ENCODE measurements around the gene NFE2L2. TPM values are rescaled to one million over a fixed set of nuclear protein-coding genes. Genes with fewer than 3 reads are reported as not detected.
"Not testable (repeated sequence)": the region's sequence is repeated elsewhere in the genome, so short reads cannot be mapped to it uniquely, and the experiment has no call there.

The NFE2L2 gene
- 58.4 and 60.0 TPM in 2 replicates for total RNA-seq (2014; rRNA removed; shearing (Covaris generic))

GRCh38 chr2:177264693-177265587 is at the start of gene NFE2L2:
NFE2L2 (minus strand) TSS chr2:177264727; CDS start chr2:177264576, 151 bp downstream.
- peak; percentile 92 for DNase-seq (ENCODE audit: low read depth)

GRCh38 chr2:177314194-177314593 is 49.7 kb upstream of the NFE2L2 start:
- peak; percentile 59 for DNase-seq (ENCODE audit: low read depth)

- no peak for DNase-seq (ENCODE audit: low read depth)
These were observed 48.7 kb upstream of the NFE2L2 start for GRCh38 chr2:177313162-177313781.

DNA sequence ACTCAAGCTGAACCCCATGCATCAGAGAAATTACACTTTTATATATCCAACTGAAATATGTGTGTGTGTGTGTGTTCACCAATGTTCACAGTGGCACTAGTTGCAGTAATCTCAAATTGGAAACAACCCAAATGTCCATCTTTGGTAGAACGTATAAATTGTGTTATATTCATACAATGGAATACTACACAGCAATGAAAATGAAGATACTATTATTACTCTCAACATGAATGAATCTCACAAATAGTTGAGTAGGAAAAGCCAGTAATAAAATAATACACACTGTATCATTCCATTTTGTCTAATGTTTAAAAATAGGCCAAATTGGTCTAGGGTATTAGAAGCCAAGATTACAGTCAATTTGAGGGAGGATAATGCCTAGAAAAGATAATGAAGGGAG is 48.0 kb upstream of the NFE2L2 start:
- no peak for DNase-seq (ENCODE audit: low read depth)

GRCh38 chr2:177309672-177310309 is 45.3 kb upstream of the NFE2L2 start:
- not testable (repeated sequence) for DNase-seq (ENCODE audit: low read depth)

- no peak for DNase-seq (ENCODE audit: low read depth)
These were observed 42.0 kb upstream of the NFE2L2 start for GRCh38 chr2:177306550-177306949.

- no peak for DNase-seq (ENCODE audit: low read depth)
These were observed 39.4 kb upstream of the NFE2L2 start for GRCh38 chr2:177303939-177304338.

DNA sequence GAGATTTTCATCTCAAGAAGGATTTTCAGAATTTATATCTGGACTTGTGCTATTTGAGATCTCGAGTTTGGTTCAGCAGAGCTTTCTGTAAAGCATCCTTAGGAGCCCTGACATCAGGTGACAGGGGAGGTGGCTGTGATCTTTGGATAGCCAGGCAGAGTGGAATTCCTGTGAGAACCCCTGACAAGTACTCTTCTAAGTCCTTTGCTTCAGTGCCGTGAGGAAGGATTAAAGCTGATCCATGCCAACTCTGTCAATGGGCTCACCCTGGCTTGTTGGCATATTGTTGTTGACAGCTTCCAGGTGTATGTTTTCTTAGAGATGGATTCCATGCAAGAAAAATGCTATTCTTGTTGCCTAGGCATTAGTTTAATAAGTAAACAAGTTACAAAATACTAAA is 38.0 kb upstream of the NFE2L2 start:
- no peak for DNase-seq (ENCODE audit: low read depth)

DNA sequence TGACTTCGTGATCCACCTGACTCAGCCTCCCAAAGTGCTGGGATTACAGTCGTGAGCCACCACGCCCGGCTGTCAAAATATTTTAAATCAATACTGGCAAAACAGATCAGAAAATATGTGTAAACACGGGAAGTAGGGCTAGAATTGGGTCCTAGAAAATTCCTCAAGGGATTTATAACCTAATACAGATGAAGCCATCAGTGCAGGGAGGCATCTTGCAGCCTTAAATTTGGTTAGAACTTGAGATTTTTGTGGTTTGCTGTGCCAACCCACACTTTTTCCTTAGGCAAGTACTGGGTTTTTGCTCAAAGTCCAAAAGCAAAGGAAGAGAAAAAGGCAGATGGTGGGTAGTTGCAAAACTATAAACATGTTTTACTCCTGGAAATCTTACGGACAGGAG is 33.7 kb upstream of the NFE2L2 start:
- DNase-seq (ENCODE audit: low read depth) = no peak

DNA sequence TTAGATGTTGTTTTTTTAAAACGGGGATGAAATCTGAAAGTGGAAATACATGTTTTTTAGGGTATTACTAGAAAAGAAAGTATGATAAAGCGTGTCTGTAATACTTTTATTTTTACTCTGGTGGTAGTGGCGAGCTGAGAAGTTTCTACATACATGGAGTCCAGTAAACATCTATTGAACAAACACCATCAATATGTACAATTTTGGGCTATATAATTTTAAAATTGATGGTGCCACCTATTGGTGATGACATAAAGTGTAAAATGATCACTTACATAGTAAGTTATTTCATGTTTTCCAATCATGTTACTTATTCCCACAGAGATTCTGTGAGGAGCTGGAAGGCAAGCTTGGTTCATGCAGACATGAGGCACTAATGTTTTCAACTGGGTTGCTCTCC is 31.5 kb upstream of the NFE2L2 start:
- DNase-seq (ENCODE audit: low read depth) = no peak

GRCh38 chr2:177295484-177295883 is 31.0 kb upstream of the NFE2L2 start:
- DNase-seq (ENCODE audit: low read depth) = no peak

- no peak for DNase-seq (ENCODE audit: low read depth)
These were observed 27.2 kb upstream of the NFE2L2 start for GRCh38 chr2:177291701-177292100.

- no peak for DNase-seq (ENCODE audit: low read depth)
These were observed 25.5 kb upstream of the NFE2L2 start for GRCh38 chr2:177289824-177290628.

DNA sequence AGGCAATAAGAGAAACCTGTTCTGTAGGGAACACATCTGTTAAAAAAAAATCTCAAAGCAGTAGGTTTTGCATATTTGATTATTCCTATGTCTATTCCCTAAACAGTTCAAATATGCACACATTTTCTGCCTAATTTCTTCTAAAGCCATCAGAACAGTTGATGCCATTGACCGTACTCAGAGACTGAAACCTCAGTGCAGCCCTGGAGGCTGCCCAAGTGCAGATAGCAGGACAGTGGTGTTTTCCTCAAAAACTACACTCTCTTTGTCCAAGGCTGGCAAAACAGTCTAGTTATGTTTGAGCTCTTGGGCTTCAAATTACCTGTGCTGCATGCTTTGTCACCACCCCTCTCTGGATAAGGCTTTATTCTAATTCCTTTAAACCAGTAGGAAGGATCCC is 23.3 kb upstream of the NFE2L2 start:
- no peak for DNase-seq (ENCODE audit: low read depth)

GRCh38 chr2:177285892-177286715 is 21.6 kb upstream of the NFE2L2 start:
- no peak for DNase-seq (ENCODE audit: low read depth)

DNA sequence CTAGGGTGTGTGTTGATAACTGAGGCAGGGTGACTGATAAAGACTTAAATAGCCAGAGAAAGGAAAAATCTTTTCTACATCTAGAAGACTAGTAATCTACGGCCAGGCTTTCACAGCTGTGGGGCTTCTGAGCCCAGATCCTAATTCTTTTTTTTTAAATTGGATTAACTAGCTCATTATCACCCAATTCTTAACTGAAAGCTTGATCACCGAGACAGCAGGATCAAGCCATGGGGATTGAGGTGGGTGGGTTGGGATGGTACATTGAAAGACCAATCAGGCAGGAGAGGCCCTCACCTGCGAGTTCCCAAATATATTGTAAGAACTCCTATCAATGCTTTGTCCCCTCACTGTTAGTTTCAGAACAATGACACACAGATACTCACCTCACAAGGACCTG is 20.0 kb upstream of the NFE2L2 start:
- DNase-seq (ENCODE audit: low read depth) = no peak

GRCh38 chr2:177283906-177284305 is 19.4 kb upstream of the NFE2L2 start:
- no peak for DNase-seq (ENCODE audit: low read depth)

DNA sequence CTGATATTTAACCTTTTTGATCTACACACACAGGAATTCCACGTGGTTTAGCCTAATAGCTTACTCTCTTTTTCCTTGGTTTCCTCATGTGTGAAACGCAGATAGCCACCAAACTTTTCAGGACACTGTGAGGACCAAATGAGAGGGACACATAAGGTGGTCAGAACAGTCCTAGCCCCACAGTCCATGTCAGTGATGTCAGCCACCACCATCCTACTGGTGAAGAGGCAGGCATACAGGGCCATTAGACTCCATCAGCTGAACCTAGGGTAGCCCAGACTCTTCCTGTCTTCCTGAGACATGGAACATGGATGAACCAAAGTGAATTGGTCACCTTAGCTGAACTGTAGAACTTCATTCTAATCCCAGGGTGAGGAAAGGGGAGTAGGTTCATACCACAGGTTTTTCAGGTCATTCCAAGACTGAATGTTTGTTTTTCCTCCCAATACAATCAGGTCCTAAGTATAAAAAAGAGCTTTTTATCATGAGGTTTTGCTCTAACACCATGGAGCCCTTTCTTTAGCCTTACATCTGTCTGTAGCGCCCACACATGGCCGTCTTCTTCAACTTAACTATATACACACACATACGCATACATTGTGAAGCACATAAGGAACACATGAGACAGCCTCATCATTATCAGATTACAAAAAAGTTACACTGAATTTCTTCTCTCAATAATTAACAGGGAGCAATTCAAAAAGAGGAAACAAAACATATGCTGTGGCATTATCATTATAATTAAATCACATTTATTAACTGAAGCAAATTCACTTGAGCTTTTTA is 18.5 kb upstream of the NFE2L2 start:
- DNase-seq (ENCODE audit: low read depth) = no peak

GRCh38 chr2:177282181-177282641 is 17.7 kb upstream of the NFE2L2 start:
- no peak for DNase-seq (ENCODE audit: low read depth)

Measured in Daoy (cell line).